Skin of body (tissue), 2 donors: ENCODE results near the gene WDR76. TPM values are rescaled to one million over a fixed set of nuclear protein-coding genes. Genes with fewer than 3 reads are reported as not detected.

ENCODE experiments used
- DNase-seq: peaks from one replicate; lab custom pipeline; 2025; lab: John Stamatoyannopoulos, UW
- total RNA-seq: library from RNA; depleted of rRNA; stranded (reverse); fragments of >200 nt; gene quantifications from one replicate; pipeline ENCODE4 v1.2.3, GENCODE V29; 2014

The WDR76 gene
- total RNA-seq, 1 donor from 2014 or later: 8.7 TPM

GRCh38 chr15:43877371-43877770 is 50.6 kb downstream of the WDR76 start:
- no peak for DNase-seq

DNA sequence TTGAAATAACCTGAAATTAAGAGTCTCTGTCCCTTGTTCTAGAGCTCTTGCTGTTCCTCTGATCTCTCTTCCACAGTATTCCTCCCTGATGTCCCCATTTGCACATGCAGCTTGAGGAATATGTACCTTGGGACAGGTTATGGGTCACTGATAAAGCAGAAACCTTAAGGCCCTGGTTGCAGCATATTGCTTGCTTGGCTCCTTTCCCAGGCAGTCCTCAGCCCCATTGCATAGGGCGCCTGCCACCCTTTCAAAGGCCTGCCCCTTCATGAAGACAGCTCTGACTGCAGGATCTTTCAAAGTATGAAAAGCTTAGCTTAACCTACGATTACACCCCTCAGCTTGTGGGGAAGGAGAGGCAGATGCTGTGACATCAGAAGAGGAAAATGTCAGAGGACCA is 51.6 kb downstream of the WDR76 start:
- no peak for DNase-seq

DNA sequence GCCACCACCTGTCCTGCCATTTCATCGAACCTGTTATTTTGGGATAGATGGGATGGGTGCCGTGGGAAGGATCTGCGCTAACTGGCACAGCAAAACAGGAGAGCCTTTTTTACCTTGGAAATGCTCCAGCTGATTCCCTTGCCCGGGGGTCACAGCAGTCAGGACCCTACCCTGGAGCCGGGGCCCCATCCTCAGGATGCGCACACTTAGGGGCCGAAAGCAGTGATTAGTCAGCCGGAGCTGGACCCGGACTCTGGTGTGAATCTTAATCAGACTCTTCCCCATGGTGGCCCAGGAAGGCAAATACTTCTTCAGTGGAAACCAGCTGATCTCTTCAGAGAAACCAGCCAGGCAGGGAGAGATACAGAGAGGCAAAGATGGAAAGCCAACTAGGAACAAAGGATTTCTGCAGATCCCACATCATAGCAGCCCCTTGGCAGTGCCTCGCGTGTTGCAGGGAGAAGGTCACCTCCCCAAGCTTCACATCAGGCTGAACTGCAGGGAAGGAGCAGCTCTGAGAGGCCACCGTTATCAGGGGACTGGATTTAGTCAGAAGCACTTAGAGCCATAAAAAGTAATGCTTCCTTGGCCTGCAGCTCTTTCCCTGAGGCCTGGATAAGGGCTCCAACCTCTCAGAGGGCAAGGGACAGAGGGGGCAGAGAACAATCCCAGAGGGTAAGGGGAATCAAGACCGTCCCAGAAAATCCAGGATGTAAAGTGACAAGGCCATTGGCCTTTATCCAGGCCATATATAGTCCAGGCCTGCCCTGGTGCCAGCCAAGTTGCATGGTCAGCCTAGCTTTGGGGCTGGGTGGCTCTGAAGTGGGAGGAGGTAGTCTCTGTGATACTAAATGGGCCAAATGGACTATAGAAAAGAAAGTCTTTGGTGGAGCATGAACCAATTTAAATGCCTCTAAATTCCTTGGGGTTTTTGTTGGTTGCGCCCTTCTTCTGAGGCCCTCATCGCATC is 52.9 kb downstream of the WDR76 start:
- no peak for DNase-seq

DNA sequence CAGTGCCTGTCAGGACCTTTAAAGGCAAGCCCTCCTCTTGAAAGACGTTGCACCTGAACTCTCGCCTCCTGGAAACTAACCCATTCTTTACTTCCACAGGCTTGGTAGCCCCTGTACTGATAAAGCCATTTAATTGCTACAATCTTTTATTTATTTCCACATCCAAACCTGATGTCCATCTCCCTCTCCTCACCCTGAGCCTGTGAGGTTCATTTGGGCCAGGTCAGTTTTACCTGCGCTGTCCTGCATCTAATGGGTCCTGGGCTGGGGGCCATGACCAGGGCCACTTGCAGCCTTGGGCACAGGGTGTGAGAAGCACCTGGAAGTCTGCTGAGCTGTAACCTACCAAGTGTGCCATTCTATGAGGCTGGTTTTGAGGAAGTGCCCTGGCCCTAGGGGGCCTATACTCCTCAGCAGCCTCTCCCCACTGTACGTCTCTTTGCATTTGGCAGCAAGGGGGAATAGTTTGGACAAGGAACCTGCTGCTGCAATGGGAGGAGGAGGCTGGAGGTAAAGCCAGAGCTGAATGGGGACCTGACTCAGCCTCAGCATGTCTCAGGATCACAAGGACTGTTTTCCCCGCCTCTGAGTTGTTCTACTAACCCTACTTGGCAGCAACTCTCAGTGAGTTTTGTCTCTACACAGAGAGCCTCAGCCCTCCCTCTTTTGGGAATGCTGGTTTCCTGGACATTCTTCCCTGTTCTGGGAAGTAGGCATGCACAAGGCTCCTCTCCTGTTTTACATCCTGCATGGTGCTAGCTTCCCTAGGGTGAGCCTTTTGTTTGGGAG is 53.8 kb downstream of the WDR76 start:
- DNase-seq: no peak

- no peak for DNase-seq
Observed at GRCh38 chr15:43881245-43881644, 54.4 kb downstream of the WDR76 start.

GRCh38 chr15:43881944-43882343 is 55.1 kb downstream of the WDR76 start:
- DNase-seq: no peak

- DNase-seq: no peak
Observed at GRCh38 chr15:43883571-43883970, 56.8 kb downstream of the WDR76 start.

GRCh38 chr15:43886558-43886957 is 59.8 kb downstream of the WDR76 start:
- no peak for DNase-seq

DNA sequence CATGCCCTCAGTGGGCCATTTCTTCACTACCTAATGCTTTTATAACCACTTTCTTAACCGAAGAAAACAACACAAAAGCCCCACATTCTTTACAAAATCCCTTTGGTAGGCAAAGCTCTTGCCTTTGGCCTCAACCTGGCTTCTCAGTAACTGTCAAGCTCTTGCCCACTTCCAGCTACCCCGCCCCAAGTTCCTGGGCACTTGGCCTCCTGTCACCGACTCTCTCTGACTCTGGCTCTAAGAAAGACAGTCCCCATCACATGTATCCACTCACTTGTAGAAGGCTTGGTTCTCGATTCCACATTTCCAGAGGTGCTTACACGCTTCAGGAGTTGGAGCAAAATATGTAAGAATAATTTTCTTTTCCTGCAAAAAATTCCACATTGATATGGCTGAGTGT is 61.1 kb downstream of the WDR76 start:
- DNase-seq: no peak

DNA sequence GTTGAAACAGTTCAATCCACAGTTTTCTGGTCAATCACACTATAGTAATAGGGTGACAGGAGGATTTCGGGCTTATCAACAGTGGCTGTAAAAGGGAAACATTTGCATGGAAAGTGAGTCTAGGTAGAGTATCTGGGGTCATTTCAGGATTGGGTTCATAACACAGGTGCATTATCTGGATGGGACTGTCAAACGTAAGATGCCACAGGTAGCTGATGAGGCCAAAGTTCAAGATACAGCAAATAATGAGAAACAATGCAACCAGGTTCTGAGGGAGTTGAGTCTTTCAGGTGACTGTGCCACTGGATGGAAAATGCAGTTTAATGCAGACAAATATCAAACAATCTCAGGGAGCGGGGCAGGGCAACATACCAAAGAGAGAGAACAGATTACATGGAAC is 62.2 kb downstream of the WDR76 start:
- no peak for DNase-seq

DNA sequence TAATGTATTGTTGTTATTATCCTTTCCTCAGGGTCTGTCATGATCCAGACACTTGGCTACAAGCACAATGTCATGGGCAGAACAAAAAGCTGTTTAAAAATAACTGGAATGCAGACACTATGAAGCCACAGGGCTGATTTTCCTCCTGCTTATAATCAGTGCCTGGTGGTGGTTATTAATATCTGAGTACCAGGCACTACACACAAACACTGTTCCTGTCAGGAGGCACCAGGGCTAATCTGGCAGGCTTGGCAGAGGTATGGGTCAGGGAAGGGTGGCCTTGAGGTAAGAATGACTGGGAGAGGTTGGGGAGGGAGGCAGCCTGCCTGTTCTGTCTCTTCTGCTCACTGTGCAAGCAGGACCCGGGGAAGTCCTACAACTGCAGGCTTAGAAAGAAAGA is 67.2 kb downstream of the WDR76 start:
- DNase-seq: no peak

- no peak for DNase-seq
Observed at GRCh38 chr15:43895586-43895985, 68.8 kb downstream of the WDR76 start.

- no peak for DNase-seq
Observed at GRCh38 chr15:43896543-43896942, 69.7 kb downstream of the WDR76 start.

DNA sequence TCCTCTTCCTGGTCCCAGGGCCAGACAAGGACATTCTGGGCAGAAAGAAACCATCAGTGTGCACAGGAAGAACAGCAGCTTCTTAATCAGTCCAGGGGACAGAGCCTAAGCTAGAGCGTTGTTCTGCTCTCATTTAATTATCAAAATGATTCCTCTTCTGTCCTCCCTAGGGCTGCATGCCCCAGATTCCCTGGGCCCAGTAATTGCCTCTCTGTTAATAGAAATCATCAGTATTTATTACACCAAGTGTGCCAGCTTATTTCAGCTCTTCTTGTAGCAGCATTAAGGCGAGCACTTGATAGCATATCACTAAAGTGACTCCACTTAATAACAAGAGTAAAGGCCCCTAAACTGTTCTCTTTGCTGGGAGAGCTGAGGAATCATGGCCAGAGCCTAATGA is 72.1 kb downstream of the WDR76 start:
- no peak for DNase-seq

- DNase-seq: no peak
Observed at GRCh38 chr15:43899928-43900327, 73.1 kb downstream of the WDR76 start.

- no peak for DNase-seq
Observed at GRCh38 chr15:43900996-43901395, 74.2 kb downstream of the WDR76 start.

- DNase-seq: no peak
Observed at GRCh38 chr15:43901495-43901894, 74.7 kb downstream of the WDR76 start.

- DNase-seq: no peak
Observed at GRCh38 chr15:43903864-43904290, 77.1 kb downstream of the WDR76 start.

DNA sequence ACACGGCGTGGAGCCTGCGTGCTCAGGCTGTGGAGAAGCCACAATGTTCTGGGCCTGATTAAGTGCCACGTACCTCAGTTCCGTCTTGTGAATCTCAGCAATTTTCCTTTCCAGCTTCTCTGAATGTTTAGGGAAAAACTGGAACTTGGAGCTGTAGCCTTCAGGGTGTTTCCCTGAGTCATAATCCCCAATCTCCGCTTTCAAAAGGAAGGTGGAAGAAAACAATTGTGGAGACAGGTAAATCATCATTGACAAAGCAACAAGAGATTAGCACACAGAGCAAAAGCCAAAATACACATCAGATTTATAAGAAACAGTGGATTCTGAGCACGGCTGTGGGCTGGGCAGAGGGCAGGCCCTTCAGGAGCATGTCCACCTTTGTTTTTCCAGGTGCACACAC is 79.0 kb downstream of the WDR76 start:
- DNase-seq: no peak

GRCh38 chr15:43908516-43909050 is 81.8 kb downstream of the WDR76 start:
- no peak for DNase-seq

- DNase-seq: no peak
Observed at GRCh38 chr15:43911235-43911781, 84.5 kb downstream of the WDR76 start.

DNA sequence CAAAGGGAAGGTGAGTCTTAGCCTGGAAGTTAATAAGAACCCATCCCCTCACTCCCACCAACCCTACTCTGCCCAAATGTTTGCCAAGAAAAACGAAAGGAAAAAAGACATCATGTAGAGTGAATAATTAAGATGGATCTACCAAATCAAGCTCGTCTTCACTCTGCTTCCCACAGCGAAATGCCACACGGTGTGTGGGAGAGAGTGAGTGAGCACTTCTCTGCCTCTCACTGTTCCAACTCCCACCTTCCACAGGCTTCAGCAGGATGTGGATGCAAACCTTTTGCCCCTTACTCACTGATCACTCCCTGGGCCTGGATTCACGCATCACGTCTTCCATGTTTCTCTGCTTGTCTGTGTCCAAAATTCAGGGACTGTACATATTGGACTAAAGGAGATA is 85.4 kb downstream of the WDR76 start:
- no peak for DNase-seq
